IMR-90 (cell line): ENCODE data around the gene IRAK3. TPM values are rescaled to one million over a fixed set of nuclear protein-coding genes. Genes with fewer than 3 reads are reported as not detected.

Experiments
- ATAC-seq: fragments of 200-7000 bp; cut with Tn5 transposase; 2 replicates; pipeline ENCODE4 v1.9.1; 2020; ENCODE audit warnings: low read depth, mild to moderate bottlenecking, moderate library complexity
- BruUV-seq: library from RNA; stranded (reverse); fragments of 400-500 nt; replicated peaks from 2 replicates; lab custom pipeline; 2021; lab: Mats Ljungman, UMichigan
- CTCF ChIA-PET: fragments of 300-600 bp; formaldehyde crosslinking; extraction: SDS; loops from one replicate; lab custom pipeline; 2021; ENCODE audit warnings: antibody characterized with exemption; lab: Yijun Ruan, JAX
- POLR2A ChIA-PET: fragments of 300-600 bp; sonication (Branson Sonifier 250); formaldehyde crosslinking; loops from one replicate; lab custom pipeline; 2022; ENCODE audit warnings: antibody characterized with exemption; ENCODE audit not compliant: unreplicated experiment; lab: Charles Lee
- DNase-seq: peaks from one replicate; pipeline ENCODE4 v3.0.0; 2013
- H2AFZ ChIP-seq: replicated peaks from 2 replicates; pipeline ENCODE3; 2013; ENCODE audit warnings: low read length, mild to moderate bottlenecking; ENCODE audit not compliant: poor library complexity
- H2AK5ac ChIP-seq: 2 replicates; pipeline ENCODE4 v1.6.1; 2013; ENCODE audit warnings: low read depth, low read length, inconsistent platforms
- H2AK9ac ChIP-seq: replicated peaks from 2 replicates; pipeline ENCODE3; 2013; ENCODE audit warnings: mild to moderate bottlenecking, low read depth, low read length, moderate library complexity; ENCODE audit not compliant: poor library complexity
- H2BK120ac ChIP-seq: 2 replicates; pipeline ENCODE4 v1.6.1; 2013; ENCODE audit warnings: low read depth, low read length, inconsistent platforms
- H2BK15ac ChIP-seq: 3 replicates; pipeline ENCODE4 v1.6.1; 2013; ENCODE audit warnings: low read depth, low read length, inconsistent platforms
- H2BK20ac ChIP-seq: 2 replicates; pipeline ENCODE4 v1.6.1; 2013; ENCODE audit warnings: low read depth, mild to moderate bottlenecking, inconsistent platforms, low read length, moderate library complexity
- H2BK5ac ChIP-seq: 2 replicates; pipeline ENCODE4 v1.6.1; 2013; ENCODE audit warnings: mild to moderate bottlenecking, low read depth, low read length, inconsistent platforms; ENCODE audit not compliant: poor library complexity, severe bottlenecking
- H3K14ac ChIP-seq: replicated peaks from 2 replicates; pipeline ENCODE4 v1.6.1; 2013; ENCODE audit warnings: low read depth, low read length, inconsistent platforms
- H3K18ac ChIP-seq: 2 replicates; pipeline ENCODE4 v1.6.1; 2013; ENCODE audit warnings: low read depth, low read length, control low read depth
- H3K23ac ChIP-seq: 2 replicates; pipeline ENCODE4 v1.6.1; 2013; ENCODE audit warnings: low read depth, low read length, inconsistent platforms
- H3K27ac ChIP-seq: 2 replicates; pipeline ENCODE4 v1.5.1; 2013; ENCODE audit warnings: mild to moderate bottlenecking, control low read depth, low read length; ENCODE audit not compliant: insufficient read depth
- H3K27me3 ChIP-seq: 2 replicates; pipeline ENCODE4 v1.6.1; 2013; ENCODE audit warnings: low read length; ENCODE audit not compliant: control insufficient read depth, insufficient read depth
- H3K36me3 ChIP-seq: 2 replicates; pipeline ENCODE4 v1.6.1; 2013; ENCODE audit warnings: low read length, mixed read lengths; ENCODE audit not compliant: control insufficient read depth, insufficient read depth
- H3K4ac ChIP-seq: 2 replicates; pipeline ENCODE4 v1.6.1; 2013; ENCODE audit warnings: low read depth, low read length, inconsistent platforms
- H3K4me1 ChIP-seq: 2 replicates; pipeline ENCODE4 v1.6.1; 2013; ENCODE audit warnings: low read length, mixed read lengths; ENCODE audit not compliant: control insufficient read depth, insufficient read depth
- H3K4me2 ChIP-seq: 2 replicates; pipeline ENCODE4 v1.6.1; 2013; ENCODE audit warnings: low read depth, mild to moderate bottlenecking, control low read depth, low read length, moderate library complexity
- H3K4me3 ChIP-seq: 2 replicates; pipeline ENCODE4 v1.5.1; 2013; ENCODE audit warnings: low read depth, mild to moderate bottlenecking, control low read depth, low read length, moderate library complexity; ENCODE audit not compliant: insufficient read depth
- H3K56ac ChIP-seq: 2 replicates; pipeline ENCODE4 v1.6.1; 2013; ENCODE audit warnings: low read length, inconsistent platforms; ENCODE audit not compliant: insufficient read depth; ENCODE audit errors: extremely low read depth
- H3K79me1 ChIP-seq, 2 experiments: 2 replicates each; pipeline ENCODE4 v1.6.1; 2013; ENCODE audit warnings: low read length in 2 of 2, inconsistent platforms in 1 of 2, low read depth in 1 of 2
- H3K9ac ChIP-seq: 2 replicates; pipeline ENCODE4 v1.6.1; 2013; ENCODE audit warnings: low read depth, low read length, control low read depth
- H3K9me1 ChIP-seq: 2 replicates; pipeline ENCODE4 v1.6.1; 2013; ENCODE audit warnings: low read length, inconsistent platforms; ENCODE audit not compliant: insufficient read depth
- H3K9me3 ChIP-seq: 2 replicates; pipeline ENCODE4 v1.6.1; 2013; ENCODE audit warnings: low read length; ENCODE audit not compliant: control insufficient read depth, insufficient read depth
- H4K20me1 ChIP-seq: 2 replicates; pipeline ENCODE4 v1.6.1; 2013; ENCODE audit warnings: low read length, inconsistent platforms; ENCODE audit not compliant: insufficient read depth
- H4K5ac ChIP-seq: 2 replicates; pipeline ENCODE4 v1.6.1; 2013; ENCODE audit warnings: mild to moderate bottlenecking, low read depth, low read length, control low read depth
- H4K8ac ChIP-seq, 2 experiments: 2 replicates each; pipeline ENCODE4 v1.6.1; 2013; ENCODE audit warnings: low read depth in 2 of 2, low read length in 2 of 2, control low read depth in 1 of 2, inconsistent platforms in 1 of 2
- H4K91ac ChIP-seq: 2 replicates; pipeline ENCODE4 v1.6.1; 2013; ENCODE audit warnings: low read depth, low read length, inconsistent platforms; ENCODE audit not compliant: insufficient read depth
- BHLHE40 ChIP-seq: fragments of 150-350 bp; IDR thresholded peaks from 2 replicates; pipeline ENCODE4 v1.6.1; 2016; ENCODE audit warnings: mild to moderate bottlenecking, low read depth, low read length
- CEBPB ChIP-seq: IDR thresholded peaks from 2 replicates; pipeline ENCODE4 v1.6.1; 2012; ENCODE audit warnings: low read depth, low read length, improper control_type of control experiment
- FOS ChIP-seq: fragments of 150-350 bp; IDR thresholded peaks from 2 replicates; pipeline ENCODE4 v1.6.1; 2016; ENCODE audit warnings: low read depth, low read length
- MAFK ChIP-seq: IDR thresholded peaks from 2 replicates; pipeline ENCODE4 v1.6.1; 2012; ENCODE audit warnings: low read depth, low read length, improper control_type of control experiment
- MAZ ChIP-seq: IDR thresholded peaks from 2 replicates; pipeline ENCODE4 v1.6.1; 2012; ENCODE audit warnings: low read depth, mild to moderate bottlenecking, low read length, improper control_type of control experiment, moderate library complexity, borderline replicate concordance
- NFE2L2 ChIP-seq: fragments of 150-350 bp; IDR thresholded peaks from 2 replicates; pipeline ENCODE4 v1.6.1; 2016; ENCODE audit warnings: low read depth, mild to moderate bottlenecking, low read length
- POLR2A ChIP-seq: IDR thresholded peaks from 2 replicates; pipeline ENCODE4 v1.6.1; 2012; ENCODE audit warnings: mild to moderate bottlenecking, low read depth, low read length
- RCOR1 ChIP-seq: IDR thresholded peaks from 2 replicates; pipeline ENCODE4 v1.6.1; 2012; ENCODE audit warnings: mild to moderate bottlenecking, low read length, improper control_type of control experiment; ENCODE audit not compliant: insufficient replicate concordance
- RFX5 ChIP-seq: IDR thresholded peaks from 2 replicates; pipeline ENCODE4 v1.8.0; 2012; ENCODE audit warnings: low read depth, mild to moderate bottlenecking, low read length, moderate library complexity
- SMC3 ChIP-seq: fragments of 150-350 bp; IDR thresholded peaks from 2 replicates; pipeline ENCODE4 v1.6.1; 2016; ENCODE audit warnings: low read depth, mild to moderate bottlenecking, antibody characterized with exemption, low read length, moderate library complexity
- WGBS, 2 experiments: methylation state at CpG; one replicate each; pipeline versions ENCODE4 v1.1.5 to v1.1.7; 2013; ENCODE audit warnings: missing lambda C conversion rate in 2 of 2; ENCODE audit not compliant: insufficient read length in 1 of 2; ENCODE audit errors: extremely low coverage in 2 of 2; 5-methylcytosine and 5-hydroxymethylcytosine counted together
- dilution Hi-C: fragments of 300-500 bp; cut with HindIII; formaldehyde crosslinking; loops from one replicate; pipeline ENCODE4 v1.14.3; 2018; ENCODE audit warnings: low sequenced_read_pairs; ENCODE audit not compliant: unreplicated experiment
- in situ Hi-C: fragments of 300-500 bp; cut with MboI; formaldehyde crosslinking; loops from 3 replicates; pipeline ENCODE4 v1.14.3; 2019; ENCODE audit warnings: low sequenced_read_pairs, inconsistent platforms, mixed read lengths
- intact Hi-C: fragments of 100-400 bp; cut with micrococcal nuclease; formaldehyde crosslinking; loops from 2 replicates; pipeline ENCODE4 v1.10.0; 2022
- polyA plus RNA-seq, 3 experiments: library from polyadenylated mRNA; depleted of rRNA; stranded (reverse); fragments of >200 nt; gene quantifications; 2 replicates each; pipeline ENCODE4 v1.2.3, GENCODE V29; 2012; ENCODE audit warnings: low replicate concordance in 1 of 3
- total RNA-seq: library from RNA; depleted of rRNA; stranded (reverse); fragments of >200 nt; gene quantifications from 2 replicates; pipeline ENCODE4 v1.2.3, GENCODE V29; 2012
- TF ChIP-seq, protein P1 (sequence below): fragments of 150-350 bp; IDR thresholded peaks from 2 replicates; pipeline ENCODE4 v1.6.1; 2017; ENCODE audit warnings: mild to moderate bottlenecking, antibody characterized with exemption, low read length, low read depth
- TF ChIP-seq, protein P2 (sequence below): fragments of 150-350 bp; IDR thresholded peaks from 2 replicates; pipeline ENCODE4 v1.6.1; 2016; ENCODE audit warnings: low read depth, mild to moderate bottlenecking, low read length, moderate library complexity, borderline replicate concordance
- TF ChIP-seq, protein P3 (sequence below): conservative IDR thresholded peaks from 2 replicates; pipeline ENCODE4 v1.5.1; 2012; ENCODE audit warnings: mild to moderate bottlenecking, low read depth, low read length, improper control_type of control experiment

The IRAK3 gene
- total and polyA plus RNA-seq, 2 of the 4 experiments (the other 2 are of a cell fraction), result 0.53 to 0.72 TPM

DNA sequence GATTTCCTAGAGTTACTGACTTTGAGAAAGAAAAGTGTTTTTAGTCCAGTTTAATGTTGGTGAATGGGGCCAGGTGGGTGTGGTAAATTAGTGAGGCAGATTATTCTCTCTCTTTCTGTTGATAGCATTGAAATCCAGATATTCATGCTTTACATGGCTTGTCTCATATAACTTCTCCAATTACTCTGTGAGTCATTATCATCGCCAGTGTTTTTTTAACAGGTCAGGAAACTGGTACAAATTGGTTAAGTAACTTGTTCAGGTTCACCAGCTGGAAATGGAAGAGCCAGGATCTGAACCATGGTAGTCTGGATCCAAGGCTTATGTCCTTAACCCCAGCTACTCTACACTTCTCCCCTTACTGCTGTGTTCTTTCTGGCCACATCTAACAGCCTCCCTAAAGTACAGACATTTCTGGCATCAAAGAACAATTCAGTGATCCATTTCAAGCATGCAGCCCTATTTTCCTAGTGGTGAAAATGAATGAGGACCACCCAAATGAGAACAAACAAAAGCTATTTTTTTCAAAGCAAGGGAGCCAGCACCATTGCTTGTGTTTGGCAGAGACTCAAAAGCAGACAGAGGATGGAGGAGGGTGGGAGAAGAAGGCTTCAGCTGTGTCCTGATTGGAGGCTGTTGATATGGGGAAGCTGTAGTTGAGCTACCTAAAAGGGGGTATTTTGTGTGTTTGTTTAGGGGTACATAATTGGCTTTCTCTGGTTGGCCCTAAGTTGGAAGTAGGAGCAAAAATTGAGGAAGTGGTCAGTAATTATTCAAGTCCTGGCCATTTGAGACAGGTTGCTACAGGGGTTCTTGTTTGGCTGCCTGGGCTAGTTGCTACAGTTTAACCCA lies 1.7 kb downstream of the IRAK3 start:
- BruUV-seq, result no TSS peak
- Histone ChIP-seq H4K8ac (no peak overlapping the region), H2AK9ac (no peak overlapping the region), H4K91ac (no peak overlapping the region), H3K9ac (no peak overlapping the region), H2BK15ac (no peak overlapping the region), H4K20me1 (no peaks in the 10 kb centered on the region), H3K9me1 (no peaks in the 10 kb centered on the region), H3K18ac (no peak overlapping the region), H2BK5ac (no peak overlapping the region), H3K27me3 (no peaks in the 10 kb centered on the region; the same call in 1 of the 2 replicates), H3K56ac (no peak overlapping the region), H2AK5ac (no peak overlapping the region), H3K4me3 (no peak overlapping the region), H3K9me3 (no peaks in the 10 kb centered on the region), H3K27ac (no peak overlapping the region), H2BK20ac (no peak overlapping the region), H3K4ac (no peak overlapping the region), H3K36me3 (no peaks in the 10 kb centered on the region), H3K14ac (no peak overlapping the region), H3K23ac (no peak overlapping the region), H3K4me2 (peak overlapping the region; percentile 19; the same call in 1 of the 2 replicates), H4K5ac (no peak overlapping the region), H3K4me1 (no peaks in the 10 kb centered on the region; the same call in 1 of the 2 replicates), H3K79me1 (no peaks in the 10 kb centered on the region), H2AFZ (no peak overlapping the region), H2BK120ac (no peak overlapping the region)
- intact Hi-C loops (no loop called here), in situ Hi-C loops (no loop called here), dilution Hi-C loops (no loop called here)
- CTCF ChIA-PET, result interaction anchor here (0.9 kb wide), 1 partner anchor 18 kb away, joined by 3 read pairs; no protein-coding TSS in a partner anchor
- ATAC-seq (no peak), DNase-seq (peak; percentile 52)
- WGBS, 2 experiments, result no CpG with 5 or more reads among the region's 1 CpG
- POLR2A ChIA-PET, result no interaction called here
- TF ChIP-seq BHLHE40, result no peak
- TF ChIP-seq, protein P1, sequence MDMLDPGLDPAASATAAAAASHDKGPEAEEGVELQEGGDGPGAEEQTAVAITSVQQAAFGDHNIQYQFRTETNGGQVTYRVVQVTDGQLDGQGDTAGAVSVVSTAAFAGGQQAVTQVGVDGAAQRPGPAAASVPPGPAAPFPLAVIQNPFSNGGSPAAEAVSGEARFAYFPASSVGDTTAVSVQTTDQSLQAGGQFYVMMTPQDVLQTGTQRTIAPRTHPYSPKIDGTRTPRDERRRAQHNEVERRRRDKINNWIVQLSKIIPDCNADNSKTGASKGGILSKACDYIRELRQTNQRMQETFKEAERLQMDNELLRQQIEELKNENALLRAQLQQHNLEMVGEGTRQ, result no peak
- TF ChIP-seq, protein P2, sequence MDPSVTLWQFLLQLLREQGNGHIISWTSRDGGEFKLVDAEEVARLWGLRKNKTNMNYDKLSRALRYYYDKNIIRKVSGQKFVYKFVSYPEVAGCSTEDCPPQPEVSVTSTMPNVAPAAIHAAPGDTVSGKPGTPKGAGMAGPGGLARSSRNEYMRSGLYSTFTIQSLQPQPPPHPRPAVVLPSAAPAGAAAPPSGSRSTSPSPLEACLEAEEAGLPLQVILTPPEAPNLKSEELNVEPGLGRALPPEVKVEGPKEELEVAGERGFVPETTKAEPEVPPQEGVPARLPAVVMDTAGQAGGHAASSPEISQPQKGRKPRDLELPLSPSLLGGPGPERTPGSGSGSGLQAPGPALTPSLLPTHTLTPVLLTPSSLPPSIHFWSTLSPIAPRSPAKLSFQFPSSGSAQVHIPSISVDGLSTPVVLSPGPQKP, result no peak
- TF ChIP-seq MAZ, result no peak
- TF ChIP-seq RFX5, result no peak
- TF ChIP-seq SMC3, result no peak
- no peak for TF ChIP-seq RCOR1
- no peak for TF ChIP-seq CEBPB
- TF ChIP-seq NFE2L2, result no peak
- no peak for TF ChIP-seq MAFK
- TF ChIP-seq, protein P3, sequence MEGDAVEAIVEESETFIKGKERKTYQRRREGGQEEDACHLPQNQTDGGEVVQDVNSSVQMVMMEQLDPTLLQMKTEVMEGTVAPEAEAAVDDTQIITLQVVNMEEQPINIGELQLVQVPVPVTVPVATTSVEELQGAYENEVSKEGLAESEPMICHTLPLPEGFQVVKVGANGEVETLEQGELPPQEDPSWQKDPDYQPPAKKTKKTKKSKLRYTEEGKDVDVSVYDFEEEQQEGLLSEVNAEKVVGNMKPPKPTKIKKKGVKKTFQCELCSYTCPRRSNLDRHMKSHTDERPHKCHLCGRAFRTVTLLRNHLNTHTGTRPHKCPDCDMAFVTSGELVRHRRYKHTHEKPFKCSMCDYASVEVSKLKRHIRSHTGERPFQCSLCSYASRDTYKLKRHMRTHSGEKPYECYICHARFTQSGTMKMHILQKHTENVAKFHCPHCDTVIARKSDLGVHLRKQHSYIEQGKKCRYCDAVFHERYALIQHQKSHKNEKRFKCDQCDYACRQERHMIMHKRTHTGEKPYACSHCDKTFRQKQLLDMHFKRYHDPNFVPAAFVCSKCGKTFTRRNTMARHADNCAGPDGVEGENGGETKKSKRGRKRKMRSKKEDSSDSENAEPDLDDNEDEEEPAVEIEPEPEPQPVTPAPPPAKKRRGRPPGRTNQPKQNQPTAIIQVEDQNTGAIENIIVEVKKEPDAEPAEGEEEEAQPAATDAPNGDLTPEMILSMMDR, result no peak
- no peak for TF ChIP-seq FOS
- no peak for TF ChIP-seq POLR2A
